GM20000 (cell line): ENCODE data around the gene SPTBN2.

ENCODE experiments used
- DNase-seq: peaks from one replicate; pipeline ENCODE4 v3.0.0; 2012; ENCODE audit warnings: low spot score
- CTCF ChIP-seq: IDR thresholded peaks from 2 replicates; pipeline ENCODE4 v1.5.1; 2012; ENCODE audit warnings: mild to moderate bottlenecking, control low read depth; ENCODE audit errors: extremely low read depth, missing control alignments

Gene SPTBN2

DNA sequence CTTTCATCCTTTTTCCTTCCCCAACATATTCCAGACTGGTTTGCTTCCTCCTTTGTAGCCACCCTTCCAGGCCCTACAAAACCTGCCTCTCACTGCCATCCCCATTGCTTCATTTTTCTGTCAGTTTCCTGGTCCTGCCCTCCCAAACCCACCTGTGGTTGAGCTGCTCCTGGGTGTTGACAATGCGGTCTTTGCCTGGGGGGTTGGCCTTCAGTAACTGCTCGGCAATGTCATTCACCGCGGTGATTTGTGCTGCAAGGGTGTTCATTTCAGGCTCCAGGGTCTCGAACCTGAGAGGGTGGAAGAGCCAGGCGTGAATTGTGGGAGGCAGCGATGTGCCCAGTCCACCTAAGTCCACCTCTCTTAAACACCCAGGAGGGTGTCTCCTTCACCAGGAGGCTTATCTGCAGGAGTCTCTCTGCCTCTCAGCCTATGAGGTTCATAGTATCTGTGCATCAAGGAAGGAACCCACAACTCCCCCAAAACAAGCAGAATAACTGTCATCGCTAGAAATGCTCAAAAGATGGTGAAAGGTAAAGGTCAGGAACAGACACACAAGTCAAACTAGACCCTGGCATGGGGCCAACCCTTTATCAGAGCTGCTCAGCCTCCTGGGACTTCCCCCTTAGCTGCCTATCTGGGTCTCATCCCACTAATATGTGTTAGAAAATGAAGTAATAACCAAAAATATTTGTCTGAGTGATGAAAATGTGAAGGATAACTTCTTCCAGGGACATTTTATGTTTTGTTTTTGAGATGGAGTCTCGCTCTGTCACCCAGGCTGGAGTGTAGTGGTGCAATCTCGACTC lies 27.4 kb downstream of the SPTBN2 start:
- DNase-seq = no peak

DNA sequence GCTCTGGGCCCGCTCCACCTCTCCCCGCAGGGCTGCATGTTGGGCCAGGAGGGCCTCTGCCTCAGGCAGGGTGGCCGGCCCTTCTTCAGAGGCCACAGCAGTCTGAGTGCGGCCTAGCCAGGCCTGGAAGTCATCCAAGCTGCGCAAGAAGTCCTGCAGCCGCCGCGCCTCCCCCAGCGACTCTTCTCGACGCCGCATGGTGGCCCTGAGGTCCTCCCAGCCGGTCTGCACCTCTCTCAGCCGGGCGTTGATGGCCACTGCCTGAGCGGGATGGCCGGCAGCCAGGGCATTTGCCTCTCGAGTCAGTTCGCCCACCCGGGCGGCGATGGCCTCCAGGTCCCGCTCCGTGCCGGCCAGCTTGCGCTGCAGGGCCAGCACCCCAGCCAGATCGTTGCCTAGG lies 28.3 kb downstream of the SPTBN2 start:
- no peak for TF ChIP-seq CTCF
- no peak for DNase-seq

More for the DNA sequence above, 27.4 kb downstream of the SPTBN2 start:
- no peak for TF ChIP-seq CTCF

DNA sequence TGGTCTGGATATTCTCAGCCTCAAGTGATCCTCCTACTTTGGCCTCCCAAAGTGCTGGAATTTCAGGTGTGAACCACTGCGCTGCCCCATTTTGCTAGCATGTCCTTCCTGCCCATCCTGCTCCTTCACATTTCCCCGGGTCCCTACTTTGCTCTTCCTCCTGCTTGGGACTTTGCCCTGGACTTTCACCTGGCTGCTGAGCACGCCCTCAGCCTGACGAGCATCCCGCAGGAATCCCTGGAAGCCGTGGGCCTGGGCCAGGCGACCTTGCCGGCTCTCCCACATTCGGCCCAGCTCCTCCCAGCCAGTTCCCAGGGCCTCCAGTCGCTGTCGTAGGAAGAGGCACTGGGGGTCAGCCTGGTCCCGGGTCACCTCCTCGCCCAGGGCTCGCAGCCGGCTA lies 28.7 kb downstream of the SPTBN2 start:
- TF ChIP-seq CTCF = no peak
- DNase-seq = no peak

GRCh38 chr11:66698491-66698890 lies 30.5 kb downstream of the SPTBN2 start:
- no peak for DNase-seq
- TF ChIP-seq CTCF = no peak

- DNase-seq = no peak
- TF ChIP-seq CTCF = no peak
These were observed 31.0 kb downstream of the SPTBN2 start for GRCh38 chr11:66697988-66698387.

DNA sequence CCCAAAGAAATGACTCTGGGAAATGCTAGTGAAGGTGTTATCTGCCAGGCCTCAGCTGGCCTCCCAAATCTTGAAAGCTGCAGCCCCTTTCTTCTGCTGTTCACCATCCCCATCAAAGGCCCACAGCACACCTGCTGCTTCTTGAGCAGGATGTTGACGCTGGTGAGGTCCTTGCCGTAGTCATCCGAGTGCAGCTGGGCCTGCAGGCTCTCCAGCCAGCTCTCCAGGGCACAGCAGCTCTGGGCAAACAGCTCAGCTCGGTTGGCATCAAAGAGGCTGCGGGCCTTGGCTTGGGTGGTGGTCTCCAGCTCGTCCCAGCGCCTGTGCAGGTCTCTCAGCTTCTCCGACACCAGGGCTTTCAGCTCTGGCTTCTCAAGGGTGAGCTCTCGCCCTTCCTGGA lies 32.9 kb downstream of the SPTBN2 start:
- DNase-seq = no peak
- no peak for TF ChIP-seq CTCF

DNA sequence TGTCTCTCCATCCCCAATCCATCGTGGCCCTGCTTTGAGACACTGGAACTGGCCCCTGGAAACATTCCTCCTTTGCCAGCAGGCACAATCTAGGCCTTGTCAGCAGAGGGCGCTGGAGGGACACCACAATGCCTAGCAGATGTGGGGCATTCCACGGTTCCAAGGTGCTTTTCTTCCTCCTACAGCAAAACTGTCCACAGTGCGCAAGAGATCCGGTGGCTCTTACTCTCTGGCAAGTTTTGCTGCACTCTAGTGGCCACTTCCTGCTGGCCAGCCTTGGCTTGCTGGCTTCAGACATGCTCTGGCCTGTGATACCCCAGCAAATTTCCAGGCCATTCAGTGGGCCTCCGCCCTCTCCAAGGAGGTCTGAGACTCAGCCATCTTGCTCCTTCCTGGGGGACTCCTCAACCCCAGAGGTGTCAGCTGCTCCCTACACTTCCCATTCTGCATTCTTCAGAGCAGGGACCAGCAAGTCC lies 34.2 kb downstream of the SPTBN2 start:
- TF ChIP-seq CTCF = peak; percentile 75

More for the DNA sequence above, 34.2 kb downstream of the SPTBN2 start:
- DNase-seq = peak; percentile 93
